Breast epithelium (tissue), 3 donors: ENCODE data around the gene KIF1A.

Experiments
- CTCF ChIP-seq, 3 donors: fragments of 450-650 bp; IDR thresholded peaks; one replicate each; pipeline ENCODE4 v1.5.1; 2016 to 2017; ENCODE audit warnings: antibody characterized with exemption in 3 of 3, mild to moderate bottlenecking in 3 of 3, moderate library complexity in 3 of 3
- POLR2A ChIP-seq: fragments of 450-650 bp; IDR thresholded peaks from one replicate; pipeline ENCODE4 v1.6.1; 2016; ENCODE audit warnings: antibody characterized with exemption, mild to moderate bottlenecking, moderate library complexity
- POLR2AphosphoS5 ChIP-seq, 3 donors: sonication (generic); formaldehyde crosslinking; IDR thresholded peaks; one replicate each; pipeline ENCODE4 v1.6.1; 2017; ENCODE audit warnings: antibody characterized with exemption in 3 of 3

- TF ChIP-seq CTCF (IDR thresholded peaks at IDR 0.05) (no peak), POLR2A (no peak), POLR2AphosphoS5 (IDR thresholded peaks at IDR 0.05) (no peak)
Observed at GRCh38 chr2:240811346-240812300, 8.4 kb downstream of the KIF1A start.
